ENCODE measurements around the gene CCDC57. TPM values are rescaled to one million over a fixed set of nuclear protein-coding genes. Genes with fewer than 3 reads are reported as not detected.

The CCDC57 gene
- total RNA-seq, 2 experiments from 2014 or later, result 129 to 135 TPM

- no peak overlapping the region for H3K27ac Mint-ChIP-seq
- peaks cover 9% of the 10 kb centered on the region for H3K4me1 Mint-ChIP-seq (ENCODE audit: low read depth)
- intact Hi-C loops (cut with DNase I, micrococcal nuclease), result no loop called here
- no peaks in the 10 kb centered on the region for H3K27me3 ChIP-seq (ENCODE audit: control insufficient read depth in 1 of 2, insufficient read depth in 2 of 2, low read length in 2 of 2)
- ATAC-seq (ENCODE audit: poor library complexity), result no peak
- H3K27ac ChIP-seq (ENCODE audit: low read depth in 1 of 2, low read length in 2 of 2), result no peak overlapping the region
- TF ChIP-seq CTCF (IDR thresholded peaks at IDR 0.05), result no peak
- H3K4me1 ChIP-seq (ENCODE audit: insufficient read depth, low read length), result peaks cover 28% of the 10 kb centered on the region
- H3K27me3 Mint-ChIP-seq, result no peaks in the 10 kb centered on the region
- POLR2A ChIA-PET, result interaction anchor here (1.3 kb wide), 1 partner anchor 37 kb away, joined by 3 read pairs; the partner anchor contains the start of gene FASN
- H3K9me3 ChIP-seq (ENCODE audit: control insufficient read depth in 1 of 2, insufficient read depth in 1 of 2, low read length in 2 of 2), result no peaks in the 10 kb centered on the region
- no peak overlapping the region for H3K4me3 ChIP-seq (ENCODE audit: low read length)
- CTCF ChIA-PET, result no interaction called here
- no peaks in the 10 kb centered on the region for H3K9me3 Mint-ChIP-seq
- peaks cover 61% of the 10 kb centered on the region for H3K36me3 ChIP-seq (ENCODE audit: insufficient read depth, low read length)
- H3K36me3 Mint-ChIP-seq (ENCODE audit: low read depth), result peaks cover 17% of the 10 kb centered on the region
- no peak overlapping the region for H3K4me3 Mint-ChIP-seq
- DNase-seq, result no peak
These were observed 151.4 kb downstream of the CCDC57 start for GRCh38 chr17:82061047-82061925.

GRCh38 chr17:82060614-82061013 is 152.0 kb downstream of the CCDC57 start:
- Histone ChIP-seq H3K4me1 (ENCODE audit: insufficient read depth, low read length) (peaks cover 22% of the 10 kb centered on the region), H3K27me3 (ENCODE audit: control insufficient read depth in 1 of 2, insufficient read depth in 2 of 2, low read length in 2 of 2) (no peaks in the 10 kb centered on the region), H3K27ac (ENCODE audit: low read depth in 1 of 2, low read length in 2 of 2) (no peak overlapping the region), H3K9me3 (ENCODE audit: control insufficient read depth in 1 of 2, insufficient read depth in 1 of 2, low read length in 2 of 2) (no peaks in the 10 kb centered on the region), H3K36me3 (ENCODE audit: insufficient read depth, low read length) (peaks cover 68% of the 10 kb centered on the region), H3K4me3 (ENCODE audit: low read length) (no peak overlapping the region)
- Mint-ChIP-seq H3K27me3 (no peaks in the 10 kb centered on the region), H3K4me3 (no peak overlapping the region), H3K9me3 (no peaks in the 10 kb centered on the region), H3K27ac (no peak overlapping the region), H3K36me3 (ENCODE audit: low read depth) (peaks cover 21% of the 10 kb centered on the region), H3K4me1 (ENCODE audit: low read depth) (peaks cover 9% of the 10 kb centered on the region)
- no peak for TF ChIP-seq CTCF (IDR thresholded peaks at IDR 0.05)
- ATAC-seq (ENCODE audit: poor library complexity) (no peak), DNase-seq (no peak)
- ChIA-PET CTCF (no interaction called here), POLR2A (interaction anchor here (1.3 to 2.0 kb wide), 2 partner anchors 23 to 38 kb away, joined by 3 to 7 read pairs; partner anchors contain the start of genes DCXR and FASN)
- intact Hi-C loops (cut with DNase I, micrococcal nuclease), result no loop called here

- no peak for TF ChIP-seq CTCF (IDR thresholded peaks at IDR 0.05)
- Mint-ChIP-seq H3K27ac (no peak overlapping the region), H3K9me3 (no peaks in the 10 kb centered on the region), H3K36me3 (ENCODE audit: low read depth) (peaks cover 24% of the 10 kb centered on the region), H3K27me3 (no peaks in the 10 kb centered on the region), H3K4me3 (no peak overlapping the region), H3K4me1 (ENCODE audit: low read depth) (peaks cover 9% of the 10 kb centered on the region)
- DNase-seq (no peak), ATAC-seq (ENCODE audit: poor library complexity) (no peak)
- Histone ChIP-seq H3K36me3 (ENCODE audit: insufficient read depth, low read length) (peaks cover 74% of the 10 kb centered on the region), H3K4me3 (ENCODE audit: low read length) (no peak overlapping the region), H3K9me3 (ENCODE audit: control insufficient read depth in 1 of 2, insufficient read depth in 1 of 2, low read length in 2 of 2) (no peaks in the 10 kb centered on the region), H3K27me3 (ENCODE audit: control insufficient read depth in 1 of 2, insufficient read depth in 2 of 2, low read length in 2 of 2) (no peaks in the 10 kb centered on the region), H3K4me1 (ENCODE audit: insufficient read depth, low read length) (peaks cover 19% of the 10 kb centered on the region), H3K27ac (ENCODE audit: low read depth in 1 of 2, low read length in 2 of 2) (no peak overlapping the region)
- intact Hi-C loops (cut with DNase I, micrococcal nuclease), result no loop called here
- ChIA-PET CTCF (no interaction called here), POLR2A (interaction anchor here (1.3 to 2.0 kb wide), 2 partner anchors 22 to 39 kb away, joined by 3 to 7 read pairs; partner anchors contain the start of genes DCXR and FASN)
These were observed 152.7 kb downstream of the CCDC57 start for GRCh38 chr17:82060001-82060380.

Data from CD4-positive, alpha-beta T cell (primary cell).